ENCODE data around the gene MICALL1. TPM values are rescaled to one million over a fixed set of nuclear protein-coding genes. Genes with fewer than 3 reads are reported as not detected.
A peak's percentile ranks its signal among the peaks of the same experiment; 100 is the strongest.

The MICALL1 gene
- total and polyA plus RNA-seq, 9 of the 15 experiments (the other 6 are each of a cell fraction or from before 2014, with no cell fraction given): 0.32 to 21.5 (median 6.1) TPM

GRCh38 chr22:37893583-37893983 lies 12.5 kb upstream of the MICALL1 start:
- ChIA-PET CTCF (ENCODE audit: low intra/inter-chr PET ratio) (no interaction called here), POLR2A (interaction anchor here (0.6 to 2.5 kb wide), 7 partner anchors 9 to 53 kb away, joined by 3 to 9 read pairs (median 3); no protein-coding TSS in a partner anchor)
- BruUV-seq (replicated peaks): no TSS peak
- Histone ChIP-seq H3K4me1 (replicated peaks in 1 of 2; ENCODE audit: control insufficient read depth in 2 of 2, insufficient read depth in 2 of 2, low read length in 2 of 2) (peaks cover 16 to 26% of the 10 kb centered on the region in 2 experiments), H3K79me2 (ENCODE audit: control insufficient read depth, insufficient read depth, low read length) (no peaks in the 10 kb centered on the region), H2AFZ (ENCODE audit: low read depth, low read length) (no peak overlapping the region), H3K27me3 (ENCODE audit: control insufficient read depth in 2 of 2, insufficient read depth in 2 of 2, low read length in 2 of 2) (no peaks in the 10 kb centered on the region), H3K27ac (ENCODE audit: extremely low read depth, low read depth, low read length) (0 out of 3 replicates have a peak overlapping the region, but pooled peaks have one; percentile 10), H3K9me1 (ENCODE audit: control insufficient read depth, insufficient read depth, low read length) (no peaks in the 10 kb centered on the region), H3K36me3 (ENCODE audit: control insufficient read depth, insufficient read depth, low read length) (peaks cover 24% of the 10 kb centered on the region; the same call in 2 of the 3 replicates), H3K4me3 (no peak overlapping the region), H4K20me1 (replicated peaks; ENCODE audit: control insufficient read depth, insufficient read depth, low read length) (no peaks in the 10 kb centered on the region), H3K9me3 (replicated peaks; ENCODE audit: control insufficient read depth, insufficient read depth, low read depth, low read length) (no peaks in the 10 kb centered on the region), H3K9ac (ENCODE audit: insufficient read depth in 1 of 2, low read depth in 2 of 2, low read length in 2 of 2) (peak overlapping the region in 1 of 2 experiments; percentile 73; a peak in 2 of 4 replicates), H3K4me2 (ENCODE audit: insufficient read depth, low read length) (no peak overlapping the region; the same call in 1 of the 2 replicates)
- ATAC-seq (peak; percentile 46), FAIRE-seq (no peak), DNase-seq (ENCODE audit: extremely low read depth in 1 of 4, low spot score in 3 of 4) (peak in 1 of 4 experiments; percentile 31)
- TF ChIP-seq CREBBP (IDR thresholded peaks at IDR 0.05; ENCODE audit: low read depth, low read length): no peak
- TF ChIP-seq POLR2A (conservative IDR thresholded peaks at IDR 0.05): 0 out of 2 replicates have a peak, but pooled peaks have one; percentile 10
- TF ChIP-seq YY1 (IDR thresholded peaks at IDR 0.05; ENCODE audit: borderline replicate concordance in 1 of 3, control insufficient read depth in 1 of 3, extremely low read depth in 1 of 3, insufficient read depth in 3 of 3, insufficient read length in 1 of 3, insufficient replicate concordance in 2 of 3, low read depth in 1 of 3, low read length in 2 of 3): peak in 1 of 3 experiments; percentile 45
- TF ChIP-seq E4F1 (CRISPR knock-in tag; IDR thresholded peaks at IDR 0.05; ENCODE audit: borderline replicate concordance): no peak
- intact Hi-C loops (cut with micrococcal nuclease): no loop called here
- in situ Hi-C loops (cut with MboI): no loop called here
- WGBS (ENCODE audit: insufficient coverage, low coverage, missing lambda C conversion rate): 25% methylated on average over 2 of the region's 5 CpGs

Measured in K562 (cell line).